ENCODE measurements around the gene NRG3. TPM values are rescaled to one million over a fixed set of nuclear protein-coding genes. Genes with fewer than 3 reads are reported as not detected.

NRG3 gene
- total RNA-seq, 2 donors from 2014 or later: 0.41 TPM; not detected in 1

- no peaks in the 10 kb centered on the region for H3K9me3 ChIP-seq
- H3K4me1 ChIP-seq (ENCODE audit: control insufficient read depth in 1 of 2, low read depth in 2 of 2): no peaks in the 10 kb centered on the region
- no peak overlapping the region for H3K4me3 ChIP-seq
- DNase-seq (ENCODE audit: low spot score): no peak
- H3K27ac ChIP-seq: no peak overlapping the region
- no peaks in the 10 kb centered on the region for H3K36me3 ChIP-seq
- TF ChIP-seq CTCF (IDR thresholded peaks at IDR 0.05): no peak
- ATAC-seq (ENCODE audit: insufficient number of reproducible peaks, low FRiP score, low read depth): no peak
- no peaks in the 10 kb centered on the region for H3K27me3 ChIP-seq (replicated peaks; ENCODE audit: insufficient read depth)
Observed at GRCh38 chr10:82856957-82857613, 982.1 kb downstream of the NRG3 start.

GRCh38 chr10:82861889-82862288 lies 986.9 kb downstream of the NRG3 start:
- Histone ChIP-seq H3K36me3 (no peaks in the 10 kb centered on the region), H3K4me3 (no peak overlapping the region), H3K27me3 (replicated peaks; ENCODE audit: insufficient read depth) (no peaks in the 10 kb centered on the region), H3K9me3 (no peaks in the 10 kb centered on the region), H3K4me1 (ENCODE audit: control insufficient read depth in 1 of 2, low read depth in 2 of 2) (no peaks in the 10 kb centered on the region), H3K27ac (no peak overlapping the region)
- no peak for DNase-seq (ENCODE audit: low spot score)
- no peak for ATAC-seq (ENCODE audit: insufficient number of reproducible peaks, low FRiP score, low read depth)
- TF ChIP-seq CTCF (IDR thresholded peaks at IDR 0.05): no peak

- no peak for ATAC-seq (ENCODE audit: insufficient number of reproducible peaks, low FRiP score, low read depth)
- Histone ChIP-seq H3K27ac (no peak overlapping the region), H3K36me3 (no peaks in the 10 kb centered on the region), H3K4me1 (ENCODE audit: control insufficient read depth in 1 of 2, low read depth in 2 of 2) (no peaks in the 10 kb centered on the region), H3K4me3 (no peak overlapping the region), H3K27me3 (replicated peaks; ENCODE audit: insufficient read depth) (no peaks in the 10 kb centered on the region), H3K9me3 (no peaks in the 10 kb centered on the region)
- DNase-seq (ENCODE audit: low spot score): no peak
- no peak for TF ChIP-seq CTCF (IDR thresholded peaks at IDR 0.05)
Observed at GRCh38 chr10:82865366-82865765, 990.4 kb downstream of the NRG3 start.

GRCh38 chr10:82866424-82867020 lies 991.5 kb downstream of the NRG3 start:
- H3K36me3 ChIP-seq: no peaks in the 10 kb centered on the region
- ATAC-seq (ENCODE audit: insufficient number of reproducible peaks, low FRiP score, low read depth) (no peak), DNase-seq (ENCODE audit: low spot score) (no peak)
- H3K27ac ChIP-seq: no peak overlapping the region
- no peaks in the 10 kb centered on the region for H3K27me3 ChIP-seq (replicated peaks; ENCODE audit: insufficient read depth)
- H3K9me3 ChIP-seq: no peaks in the 10 kb centered on the region
- H3K4me1 ChIP-seq (ENCODE audit: control insufficient read depth in 1 of 2, low read depth in 2 of 2): no peaks in the 10 kb centered on the region
- TF ChIP-seq CTCF (IDR thresholded peaks at IDR 0.05): no peak
- H3K4me3 ChIP-seq: no peak overlapping the region

GRCh38 chr10:82867056-82867455 lies 992.1 kb downstream of the NRG3 start:
- DNase-seq (ENCODE audit: low spot score) (no peak), ATAC-seq (ENCODE audit: insufficient number of reproducible peaks, low FRiP score, low read depth) (no peak)
- Histone ChIP-seq H3K27me3 (replicated peaks; ENCODE audit: insufficient read depth) (no peaks in the 10 kb centered on the region), H3K36me3 (no peaks in the 10 kb centered on the region), H3K27ac (no peak overlapping the region), H3K9me3 (no peaks in the 10 kb centered on the region), H3K4me3 (no peak overlapping the region), H3K4me1 (ENCODE audit: control insufficient read depth in 1 of 2, low read depth in 2 of 2) (no peaks in the 10 kb centered on the region)
- TF ChIP-seq CTCF (IDR thresholded peaks at IDR 0.05): no peak

All from thoracic aorta (tissue), 2 donors.